Duodenal mucosa (tissue), 2 donors: ENCODE results near the gene POLR3C.

Experiments
- H3K27ac ChIP-seq: one replicate; pipeline ENCODE4 v1.7.0; 2013; ENCODE audit warnings: low read depth, low read length
- H3K27me3 ChIP-seq, 2 donors: one replicate each; pipeline ENCODE4 v1.7.0; 2013; ENCODE audit warnings: low read length in 2 of 2, control low read depth in 1 of 2; ENCODE audit not compliant: insufficient read depth in 2 of 2, control insufficient read depth in 1 of 2
- H3K36me3 ChIP-seq, 2 donors: one replicate each; pipeline ENCODE4 v1.7.0; 2013; ENCODE audit warnings: low read length in 2 of 2, control low read depth in 1 of 2; ENCODE audit not compliant: insufficient read depth in 2 of 2, control insufficient read depth in 1 of 2
- H3K4me1 ChIP-seq, 2 donors: one replicate each; pipeline ENCODE4 v1.7.0; 2013; ENCODE audit warnings: low read length in 2 of 2, control low read depth in 1 of 2; ENCODE audit not compliant: insufficient read depth in 2 of 2, control insufficient read depth in 1 of 2
- H3K4me3 ChIP-seq, 2 donors: one replicate each; pipeline ENCODE4 v1.7.0; 2013; ENCODE audit warnings: low read length in 2 of 2, low read depth in 1 of 2
- H3K9ac ChIP-seq, 2 donors: one replicate each; pipeline ENCODE4 v1.7.0; 2013; ENCODE audit warnings: low read length in 2 of 2, low read depth in 1 of 2
- H3K9me3 ChIP-seq, 2 donors: one replicate each; pipeline ENCODE4 v1.7.0; 2013; ENCODE audit warnings: low read length in 2 of 2, control low read depth in 1 of 2; ENCODE audit not compliant: control insufficient read depth in 1 of 2

POLR3C gene

DNA sequence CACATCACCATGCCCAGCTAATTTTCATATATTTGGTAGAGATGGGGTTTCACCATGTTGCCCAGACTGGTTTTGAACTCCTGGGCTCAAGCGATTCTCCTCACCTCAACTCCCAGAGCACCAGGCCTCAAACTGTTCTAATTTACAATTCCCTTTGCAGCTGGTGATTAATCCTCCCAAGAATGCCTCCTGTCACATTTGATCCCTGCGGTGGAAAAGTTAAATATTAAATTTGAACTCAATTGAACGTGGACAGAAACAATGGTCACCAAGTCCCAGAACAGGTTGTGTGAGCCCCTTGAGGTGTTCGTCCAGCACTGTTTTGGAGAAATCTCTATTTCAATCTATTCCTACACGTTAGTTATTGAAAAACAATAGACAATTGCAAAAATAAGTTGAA lies 63.6 kb downstream of the POLR3C start:
- no peaks in the 10 kb centered on the region for H3K9me3 ChIP-seq
- H3K4me3 ChIP-seq, result no peak overlapping the region
- H3K4me1 ChIP-seq, result peaks cover 25 to 29% of the 10 kb centered on the region in 2 donors
- H3K36me3 ChIP-seq, result no peaks in the 10 kb centered on the region
- no peak overlapping the region for H3K27ac ChIP-seq
- H3K27me3 ChIP-seq, result peaks cover 10 to 18% of the 10 kb centered on the region in 2 donors
- H3K9ac ChIP-seq, result no peak overlapping the region

DNA sequence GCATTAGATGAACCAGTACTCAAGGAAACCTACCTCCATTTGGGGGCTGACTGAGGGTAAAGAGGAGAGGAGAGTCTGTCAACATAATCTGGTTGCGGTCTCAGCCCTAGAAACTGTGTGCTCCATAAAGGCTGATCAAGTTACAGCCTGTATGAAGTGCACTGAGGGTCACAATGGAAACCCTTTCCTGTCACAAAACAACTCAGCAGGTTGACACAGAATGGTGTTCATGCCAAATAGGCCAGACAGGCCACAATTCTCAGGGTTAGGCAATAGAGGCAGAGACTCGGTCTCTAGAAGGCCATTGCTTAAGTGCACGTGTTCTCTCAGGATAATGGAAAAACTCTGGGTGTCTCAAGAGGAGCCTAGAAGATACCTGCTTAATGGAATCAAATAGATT lies 65.7 kb downstream of the POLR3C start:
- H3K4me1 ChIP-seq, result peaks cover 29 to 32% of the 10 kb centered on the region in 2 donors
- H3K27ac ChIP-seq, result no peak overlapping the region

DNA sequence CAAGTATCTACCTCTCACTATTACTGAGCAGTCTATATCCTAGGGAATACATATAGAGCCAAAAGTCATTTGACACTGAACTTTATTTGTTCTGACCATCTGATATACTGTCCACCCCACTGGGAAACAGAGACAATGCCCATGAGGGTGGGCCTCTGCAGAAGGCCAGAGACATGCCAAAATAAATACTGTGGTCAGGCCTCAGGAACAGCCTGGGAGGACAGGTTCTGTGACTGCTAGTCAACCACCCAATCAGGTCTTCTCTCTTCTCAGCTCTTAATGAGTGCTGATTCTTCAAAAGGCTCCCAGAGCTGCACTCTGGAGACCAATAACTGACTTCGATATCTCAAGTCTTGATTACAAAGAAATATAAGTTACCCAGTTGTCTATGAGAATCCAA lies 67.1 kb downstream of the POLR3C start:
- no peak overlapping the region for H3K27ac ChIP-seq
- no peaks in the 10 kb centered on the region for H3K36me3 ChIP-seq
- no peaks in the 10 kb centered on the region for H3K27me3 ChIP-seq
- peak overlapping the region in 1 of 2 donors; percentile 20 for H3K9ac ChIP-seq
- peaks cover 24% of the 10 kb centered on the region in 2 donors for H3K4me1 ChIP-seq
- no peaks in the 10 kb centered on the region for H3K9me3 ChIP-seq
- peak overlapping the region in 1 of 2 donors; percentile 25 for H3K4me3 ChIP-seq

More for the DNA sequence above, 65.7 kb downstream of the POLR3C start:
- H3K9ac ChIP-seq, result no peak overlapping the region
- H3K27me3 ChIP-seq, result peaks cover 7 to 8% of the 10 kb centered on the region in 2 donors
- no peaks in the 10 kb centered on the region for H3K9me3 ChIP-seq
- H3K36me3 ChIP-seq, result no peaks in the 10 kb centered on the region
- no peak overlapping the region for H3K4me3 ChIP-seq

DNA sequence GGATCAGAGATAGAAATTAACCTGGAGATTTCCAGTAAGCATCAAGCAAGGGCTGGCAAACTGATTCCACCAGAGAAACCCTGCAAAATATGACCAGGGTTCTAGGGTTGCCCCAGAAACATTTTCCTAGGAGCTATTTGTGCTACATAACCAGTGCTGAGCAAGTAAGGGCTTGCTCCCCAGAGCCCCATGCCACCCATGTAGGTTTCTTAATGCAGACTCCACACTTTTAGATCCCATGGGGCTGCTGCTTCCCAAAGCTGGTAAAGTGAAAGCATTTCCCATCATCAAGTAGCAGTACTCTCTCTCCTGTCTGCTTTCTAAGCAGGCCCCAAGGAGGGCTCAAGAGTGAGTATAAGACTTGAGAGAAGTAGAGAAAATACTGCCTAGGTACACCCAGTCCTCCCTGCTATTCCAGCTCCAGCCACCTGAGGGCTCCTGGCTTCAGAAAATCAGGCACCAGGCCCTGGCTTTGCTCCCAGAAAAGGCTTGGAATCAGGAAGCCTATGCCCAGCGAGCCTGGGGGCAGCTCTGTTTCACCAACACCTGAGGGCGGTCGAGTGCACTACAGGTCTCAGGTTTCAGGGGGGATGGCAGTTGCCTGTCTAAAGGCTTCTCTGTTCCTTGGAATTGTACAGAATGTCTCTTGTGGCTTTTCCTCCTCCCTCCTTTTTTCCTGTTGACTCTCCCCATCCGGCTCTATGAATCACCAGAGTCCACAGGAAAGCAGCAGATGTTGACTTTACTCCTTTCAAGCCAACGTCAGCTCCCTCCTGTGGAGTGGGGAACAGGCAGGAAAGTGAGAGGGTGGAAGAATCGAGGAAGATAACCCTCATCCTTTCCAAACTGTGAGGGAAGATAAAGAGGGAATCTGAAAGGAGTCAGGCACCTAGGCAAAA lies 67.8 kb downstream of the POLR3C start:
- Histone ChIP-seq H3K4me1 (peaks cover 24% of the 10 kb centered on the region in 2 donors), H3K27ac (peak overlapping the region; percentile 42), H3K9me3 (no peaks in the 10 kb centered on the region), H3K4me3 (peak overlapping the region; percentile 14 to 25), H3K9ac (peak overlapping the region; percentile 20 to 48), H3K36me3 (no peaks in the 10 kb centered on the region), H3K27me3 (no peaks in the 10 kb centered on the region)

DNA sequence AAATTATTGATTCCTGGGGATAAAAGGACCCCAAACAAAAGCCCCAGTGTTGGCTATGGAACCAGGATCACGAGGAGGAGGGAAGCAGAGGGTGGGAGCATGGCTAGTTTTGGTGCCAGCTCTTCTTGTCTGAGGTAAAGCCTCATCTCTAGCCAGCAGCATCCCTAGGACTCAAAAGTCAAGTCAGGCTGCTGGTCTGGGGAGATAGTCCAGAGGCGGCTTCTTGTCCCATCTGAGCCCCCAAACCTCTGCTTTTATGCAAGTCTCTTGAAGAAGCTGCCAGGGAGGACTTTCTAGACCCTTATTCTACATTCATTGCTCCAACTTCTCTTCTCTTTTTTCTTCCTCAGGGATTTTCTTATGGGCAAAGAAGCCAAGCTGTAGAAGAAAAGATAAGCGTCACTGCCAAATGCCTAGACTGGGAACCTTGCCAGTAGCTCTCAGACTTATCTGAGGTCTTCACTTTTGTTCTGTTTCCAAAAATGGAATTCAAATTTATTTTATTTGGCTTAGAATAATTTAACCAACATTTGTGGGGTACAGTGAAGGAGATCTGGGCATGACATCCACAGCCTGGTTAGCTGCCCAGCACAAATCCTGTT lies 68.6 kb downstream of the POLR3C start:
- Histone ChIP-seq H3K27ac (peak overlapping the region; percentile 42), H3K4me3 (peak overlapping the region; percentile 14 to 25), H3K9ac (peak overlapping the region; percentile 20 to 48), H3K36me3 (no peaks in the 10 kb centered on the region), H3K9me3 (no peaks in the 10 kb centered on the region), H3K4me1 (peaks cover 24% of the 10 kb centered on the region in 2 donors), H3K27me3 (no peaks in the 10 kb centered on the region)

DNA sequence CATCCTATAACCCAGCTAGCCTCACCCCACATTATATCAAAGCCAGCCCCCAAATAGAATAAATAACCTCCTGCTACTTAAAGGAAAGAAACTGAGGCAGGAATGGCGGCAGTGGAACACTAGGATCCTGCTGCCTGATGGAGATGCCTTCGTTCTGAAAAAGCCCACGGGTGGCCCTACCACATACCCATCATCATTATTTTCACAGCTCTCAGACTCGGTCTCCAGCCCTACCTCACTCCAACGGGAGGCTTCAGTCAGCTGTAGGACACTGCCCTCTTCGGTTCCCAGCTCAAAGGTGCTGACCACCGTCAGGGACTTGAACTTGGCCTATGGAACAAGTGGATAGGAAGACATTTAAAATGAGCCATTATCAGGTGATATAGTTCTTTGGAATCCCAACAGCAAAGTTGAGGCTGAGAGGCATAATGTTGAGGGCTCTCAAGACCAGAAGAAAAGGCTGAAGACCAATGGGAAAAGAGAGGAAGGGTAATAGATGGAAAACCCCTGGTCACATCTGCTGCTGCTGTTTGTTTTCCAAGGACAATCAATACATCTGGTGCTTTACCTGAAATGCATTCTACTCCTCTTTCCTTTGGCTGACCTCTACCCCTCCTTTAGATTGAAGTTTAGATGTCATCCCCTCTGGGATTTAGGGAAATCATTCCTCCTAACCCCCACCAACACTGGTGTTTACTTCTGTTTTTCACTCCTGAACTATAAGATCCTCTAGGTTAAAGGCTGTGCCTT lies 69.5 kb downstream of the POLR3C start:
- Histone ChIP-seq H3K9ac (no peak overlapping the region), H3K4me3 (no peak overlapping the region), H3K4me1 (peaks cover 24% of the 10 kb centered on the region in 2 donors), H3K36me3 (no peaks in the 10 kb centered on the region), H3K27ac (peak overlapping the region; percentile 42), H3K9me3 (no peaks in the 10 kb centered on the region), H3K27me3 (no peaks in the 10 kb centered on the region)
